ENCODE results near the gene PLEKHH3.
A peak's percentile ranks its signal among the peaks of the same experiment; 100 is the strongest.

The PLEKHH3 gene

GRCh38 chr17:42678951-42679491 lies 2.2 kb upstream of the PLEKHH3 start:
- TF ChIP-seq EZH2phosphoT487 (IDR thresholded peaks at IDR 0.05; ENCODE audit: borderline replicate concordance), result no peak
- no peak for TF ChIP-seq CTCF (conservative IDR thresholded peaks at IDR 0.05; ENCODE audit: low read length)
- Histone ChIP-seq H3K9me2 (replicated peaks; ENCODE audit: low read depth, low read length) (no peaks in the 10 kb centered on the region), H3K4me3 (ENCODE audit: low read length, poor library complexity, severe bottlenecking) (peak overlapping the region; percentile 76), H2AFZ (ENCODE audit: low read length) (peak overlapping the region; percentile 72), H3K9ac (ENCODE audit: low read depth, low read length, poor library complexity, severe bottlenecking) (peak overlapping the region; percentile 85), H3F3A (ENCODE audit: low read depth) (peaks cover 5% of the 10 kb centered on the region; the same call in 1 of the 2 replicates), H3K4me2 (ENCODE audit: low read depth, low read length, poor library complexity, severe bottlenecking) (peak overlapping the region; percentile 95), H3K79me2 (ENCODE audit: insufficient read depth, low read length) (peaks cover 5% of the 10 kb centered on the region; the same call in 1 of the 2 replicates), H4K20me1 (ENCODE audit: insufficient read depth, low read length, poor library complexity, severe bottlenecking) (peaks cover 10% of the 10 kb centered on the region), H3K27me3 (ENCODE audit: insufficient read depth, low read length, poor library complexity, severe bottlenecking) (no peaks in the 10 kb centered on the region), H3K36me3 (ENCODE audit: insufficient read depth, low read length) (no peaks in the 10 kb centered on the region), H3K9me3 (ENCODE audit: insufficient read depth, low read depth, low read length) (no peaks in the 10 kb centered on the region), H3K4me1 (ENCODE audit: insufficient read depth, low read length, poor library complexity, severe bottlenecking) (peaks cover 47% of the 10 kb centered on the region)

- Histone ChIP-seq H3K36me3 (ENCODE audit: insufficient read depth, low read length) (no peaks in the 10 kb centered on the region), H3K9me2 (replicated peaks; ENCODE audit: low read depth, low read length) (no peaks in the 10 kb centered on the region), H3K79me2 (ENCODE audit: insufficient read depth, low read length) (peaks cover 5% of the 10 kb centered on the region; the same call in 1 of the 2 replicates), H3K4me3 (ENCODE audit: low read length, poor library complexity, severe bottlenecking) (peak overlapping the region; percentile 76), H3K4me1 (ENCODE audit: insufficient read depth, low read length, poor library complexity, severe bottlenecking) (peaks cover 47% of the 10 kb centered on the region), H2AFZ (ENCODE audit: low read length) (peak overlapping the region; percentile 73), H4K20me1 (ENCODE audit: insufficient read depth, low read length, poor library complexity, severe bottlenecking) (peaks cover 10% of the 10 kb centered on the region), H3K27me3 (ENCODE audit: insufficient read depth, low read length, poor library complexity, severe bottlenecking) (no peaks in the 10 kb centered on the region), H3K4me2 (ENCODE audit: low read depth, low read length, poor library complexity, severe bottlenecking) (peak overlapping the region; percentile 96), H3F3A (ENCODE audit: low read depth) (peaks cover 5% of the 10 kb centered on the region; the same call in 1 of the 2 replicates), H3K9ac (ENCODE audit: low read depth, low read length, poor library complexity, severe bottlenecking) (peak overlapping the region; percentile 85), H3K9me3 (ENCODE audit: insufficient read depth, low read depth, low read length) (no peaks in the 10 kb centered on the region)
- no peak for TF ChIP-seq EZH2phosphoT487 (IDR thresholded peaks at IDR 0.05; ENCODE audit: borderline replicate concordance)
- TF ChIP-seq CTCF (conservative IDR thresholded peaks at IDR 0.05; ENCODE audit: low read length), result no peak
Observed at GRCh38 chr17:42677921-42678781, 1.4 kb upstream of the PLEKHH3 start.

DNA sequence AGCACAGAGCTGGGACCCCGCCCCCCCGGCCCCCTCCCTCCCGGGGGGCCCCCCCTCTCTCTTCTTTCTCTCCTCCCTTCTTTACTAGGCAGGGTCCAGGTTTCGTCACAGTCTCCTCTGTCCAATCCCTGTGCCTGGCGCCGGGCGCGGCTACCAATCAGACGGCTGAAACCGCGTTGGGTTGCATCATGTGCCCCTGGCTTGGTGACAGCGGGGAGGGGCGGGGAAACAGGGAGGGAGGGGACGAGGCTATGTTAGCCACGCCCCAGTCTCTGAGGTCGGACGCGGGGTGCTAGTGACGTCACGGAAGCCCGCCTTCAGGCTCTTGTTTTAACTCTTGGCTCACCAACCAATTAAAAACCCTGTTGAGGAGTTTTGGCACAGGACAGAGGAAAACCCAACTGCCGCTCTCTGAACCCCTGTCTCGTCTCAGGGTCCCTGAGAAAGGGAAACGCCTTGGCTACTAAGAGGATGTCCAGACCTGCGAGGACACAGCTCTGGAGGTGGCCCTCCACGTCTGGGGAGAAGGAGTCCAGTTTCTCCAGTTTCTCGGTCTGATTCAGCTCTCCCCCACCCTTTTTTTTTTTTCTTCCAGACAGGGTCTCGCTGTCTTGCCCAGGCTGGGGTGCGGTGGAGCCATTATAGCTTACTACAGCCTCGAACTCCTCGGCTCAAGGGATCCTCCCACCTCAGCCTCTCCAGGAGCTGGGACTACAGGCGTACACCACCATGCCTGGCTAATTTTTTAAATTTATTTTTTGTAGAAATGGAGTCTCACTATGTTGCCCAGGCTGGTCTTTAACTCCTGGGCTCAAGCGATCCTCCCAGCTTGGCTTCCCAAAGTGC lies 441 bp upstream of the PLEKHH3 start:
- H3K4me1 ChIP-seq (ENCODE audit: insufficient read depth, low read length, poor library complexity, severe bottlenecking), result peaks cover 45% of the 10 kb centered on the region
- H3K9me3 ChIP-seq (ENCODE audit: insufficient read depth, low read depth, low read length), result no peaks in the 10 kb centered on the region
- peak overlapping the region; percentile 73 for H2AFZ ChIP-seq (ENCODE audit: low read length)
- no peaks in the 10 kb centered on the region for H3K9me2 ChIP-seq (replicated peaks; ENCODE audit: low read depth, low read length)
- TF ChIP-seq CTCF (conservative IDR thresholded peaks at IDR 0.05; ENCODE audit: low read length), result no peak
- TF ChIP-seq EZH2phosphoT487 (IDR thresholded peaks at IDR 0.05; ENCODE audit: borderline replicate concordance), result no peak
- H4K20me1 ChIP-seq (ENCODE audit: insufficient read depth, low read length, poor library complexity, severe bottlenecking), result peaks cover 10% of the 10 kb centered on the region
- no peaks in the 10 kb centered on the region for H3K36me3 ChIP-seq (ENCODE audit: insufficient read depth, low read length)
- H3K4me3 ChIP-seq (ENCODE audit: low read length, poor library complexity, severe bottlenecking), result peak overlapping the region; percentile 84
- H3F3A ChIP-seq (ENCODE audit: low read depth), result peaks cover 5% of the 10 kb centered on the region; the same call in 1 of the 2 replicates
- H3K9ac ChIP-seq (ENCODE audit: low read depth, low read length, poor library complexity, severe bottlenecking), result peak overlapping the region; percentile 85
- H3K4me2 ChIP-seq (ENCODE audit: low read depth, low read length, poor library complexity, severe bottlenecking), result peak overlapping the region; percentile 96
- H3K79me2 ChIP-seq (ENCODE audit: insufficient read depth, low read length), result peaks cover 5% of the 10 kb centered on the region; the same call in 1 of the 2 replicates
- H3K27me3 ChIP-seq (ENCODE audit: insufficient read depth, low read length, poor library complexity, severe bottlenecking), result no peaks in the 10 kb centered on the region

All from Loucy (cell line).